Measurements from ENCODE around the gene PIM3.

Gene PIM3

DNA sequence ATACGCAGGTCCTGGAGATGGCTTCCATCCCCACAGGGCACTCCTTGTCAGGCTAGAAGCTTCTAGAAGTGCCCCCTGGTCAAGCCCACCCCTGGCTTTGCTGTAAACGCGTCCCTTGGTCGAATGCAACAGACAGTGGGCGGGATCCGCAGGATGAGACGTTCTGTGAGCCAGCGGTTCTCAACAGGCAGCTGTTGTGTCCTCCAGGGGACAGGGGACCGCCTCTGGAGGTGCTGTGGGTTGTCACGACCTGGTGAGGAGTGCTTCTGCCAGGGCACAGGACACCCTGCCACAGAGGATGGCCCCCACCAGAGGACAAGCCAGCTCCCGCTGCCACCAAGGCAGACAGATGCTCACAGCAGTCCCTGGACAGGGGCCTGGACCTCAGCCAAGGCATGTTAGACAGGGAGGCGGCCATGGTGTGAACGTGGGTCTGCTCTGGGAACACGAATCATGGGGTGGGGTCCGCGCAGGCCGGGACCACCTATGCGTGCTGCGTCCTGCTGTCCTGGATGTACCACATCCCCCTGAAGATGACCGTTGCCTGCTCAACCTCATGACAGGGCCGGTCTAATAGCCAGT lies 30.5 kb upstream of the PIM3 start:
- Histone ChIP-seq H3K9ac (ENCODE audit: low read length) (no peak overlapping the region), H3K4me3 (ENCODE audit: low read length) (no peak overlapping the region), H3K27me3 (ENCODE audit: control insufficient read depth, insufficient read depth, low read length) (peaks cover 7% of the 10 kb centered on the region), H3K36me3 (ENCODE audit: control insufficient read depth, insufficient read depth, low read length) (no peaks in the 10 kb centered on the region), H3K9me3 (ENCODE audit: control insufficient read depth, low read length) (no peaks in the 10 kb centered on the region), H3K4me1 (ENCODE audit: control insufficient read depth, insufficient read depth, low read length) (peaks cover 41% of the 10 kb centered on the region)

DNA sequence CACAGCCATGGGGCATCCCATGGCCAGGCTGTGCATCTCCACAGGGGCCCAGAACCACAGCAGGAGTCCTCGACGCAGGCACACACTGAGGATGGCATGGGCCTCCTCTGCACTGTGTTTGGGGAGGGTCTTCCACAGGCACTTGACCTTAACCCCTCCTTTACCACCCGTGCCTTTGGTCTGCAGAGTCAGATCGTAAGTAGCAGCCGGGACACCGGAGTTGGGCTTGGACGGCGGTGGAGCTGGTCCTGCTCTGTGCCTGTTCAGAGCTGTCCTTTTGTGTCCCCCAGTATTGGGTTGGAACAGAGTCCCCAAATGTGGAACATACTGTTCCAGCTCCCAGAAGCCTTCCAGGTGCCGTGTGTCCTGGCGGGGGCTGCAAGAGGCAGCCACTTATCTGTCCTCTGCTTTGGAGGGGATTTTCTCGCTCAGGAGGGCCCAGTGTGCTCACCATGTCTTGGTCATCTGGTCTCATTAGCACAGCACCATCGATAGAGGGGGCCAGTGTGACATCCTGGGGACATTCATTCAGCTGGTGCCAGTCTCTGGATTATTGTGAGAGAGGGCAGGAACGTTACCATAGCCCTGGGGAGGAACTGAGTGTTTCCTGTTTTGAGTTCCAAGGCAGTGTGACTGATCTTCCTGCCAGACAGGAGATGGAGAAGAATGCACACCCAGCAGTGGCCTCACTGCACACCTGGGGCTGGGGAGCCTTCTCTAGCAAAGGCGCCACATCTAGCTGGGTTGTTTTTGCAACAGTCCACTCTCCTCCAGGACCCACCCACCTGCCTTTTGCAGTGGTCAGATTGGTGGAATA lies 29.8 kb upstream of the PIM3 start:
- peaks cover 41% of the 10 kb centered on the region for H3K4me1 ChIP-seq (ENCODE audit: control insufficient read depth, insufficient read depth, low read length)
- no peak overlapping the region for H3K9ac ChIP-seq (ENCODE audit: low read length)
- no peaks in the 10 kb centered on the region for H3K36me3 ChIP-seq (ENCODE audit: control insufficient read depth, insufficient read depth, low read length)
- no peaks in the 10 kb centered on the region for H3K9me3 ChIP-seq (ENCODE audit: control insufficient read depth, low read length)
- peaks cover 7% of the 10 kb centered on the region for H3K27me3 ChIP-seq (ENCODE audit: control insufficient read depth, insufficient read depth, low read length)
- no peak overlapping the region for H3K4me3 ChIP-seq (ENCODE audit: low read length)

DNA sequence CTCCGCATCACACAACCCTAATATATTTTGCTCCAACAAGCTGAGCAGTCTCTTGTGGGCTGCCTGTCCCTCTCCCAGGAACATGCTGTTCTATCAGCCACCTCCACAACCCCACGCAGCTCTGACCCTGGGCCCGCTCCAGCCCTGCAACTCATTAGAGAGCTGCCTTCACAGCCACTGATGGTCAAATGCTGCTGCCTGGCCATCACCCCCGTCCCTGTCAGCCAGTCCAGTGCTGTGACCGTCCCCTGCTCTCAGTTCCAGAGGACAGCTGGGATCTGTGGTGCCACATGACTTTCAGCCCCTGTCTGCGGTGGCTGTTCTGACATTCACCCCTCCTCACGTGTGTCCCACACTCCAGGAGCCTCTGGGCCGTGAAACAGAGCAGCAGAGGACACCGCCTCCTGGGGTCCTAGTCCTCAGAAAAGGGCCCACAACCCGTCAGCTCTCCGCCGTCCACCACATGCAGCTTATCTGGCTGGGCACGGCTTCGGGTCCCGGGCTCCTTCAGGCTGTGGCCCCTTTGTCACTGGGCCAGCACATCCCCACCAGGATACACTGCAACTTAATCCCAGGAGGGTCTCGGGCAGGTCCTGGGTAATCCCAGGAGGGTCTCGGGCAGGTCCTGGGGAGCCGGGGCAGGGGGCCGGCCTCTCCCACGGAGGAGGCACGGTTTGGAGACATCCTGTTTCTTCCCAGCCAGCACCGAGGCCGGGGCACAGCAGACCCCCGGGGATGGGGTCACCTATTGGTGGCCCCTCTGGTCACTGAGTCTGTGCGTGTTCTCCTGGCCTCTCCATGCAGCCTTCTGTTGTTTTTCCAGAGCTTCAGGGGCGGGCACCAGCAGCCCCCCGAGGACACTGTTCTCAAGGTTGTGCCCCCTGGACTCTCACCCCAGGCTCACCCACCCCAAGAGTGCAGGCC lies 27.1 kb upstream of the PIM3 start:
- H3K9ac ChIP-seq (ENCODE audit: low read length), result peak overlapping the region; percentile 70
- H3K27me3 ChIP-seq (ENCODE audit: control insufficient read depth, insufficient read depth, low read length), result peaks cover 7% of the 10 kb centered on the region
- H3K9me3 ChIP-seq (ENCODE audit: control insufficient read depth, low read length), result no peaks in the 10 kb centered on the region
- no peak overlapping the region for H3K4me3 ChIP-seq (ENCODE audit: low read length)
- no peaks in the 10 kb centered on the region for H3K36me3 ChIP-seq (ENCODE audit: control insufficient read depth, insufficient read depth, low read length)
- peaks cover 60% of the 10 kb centered on the region for H3K4me1 ChIP-seq (ENCODE audit: control insufficient read depth, insufficient read depth, low read length)

DNA sequence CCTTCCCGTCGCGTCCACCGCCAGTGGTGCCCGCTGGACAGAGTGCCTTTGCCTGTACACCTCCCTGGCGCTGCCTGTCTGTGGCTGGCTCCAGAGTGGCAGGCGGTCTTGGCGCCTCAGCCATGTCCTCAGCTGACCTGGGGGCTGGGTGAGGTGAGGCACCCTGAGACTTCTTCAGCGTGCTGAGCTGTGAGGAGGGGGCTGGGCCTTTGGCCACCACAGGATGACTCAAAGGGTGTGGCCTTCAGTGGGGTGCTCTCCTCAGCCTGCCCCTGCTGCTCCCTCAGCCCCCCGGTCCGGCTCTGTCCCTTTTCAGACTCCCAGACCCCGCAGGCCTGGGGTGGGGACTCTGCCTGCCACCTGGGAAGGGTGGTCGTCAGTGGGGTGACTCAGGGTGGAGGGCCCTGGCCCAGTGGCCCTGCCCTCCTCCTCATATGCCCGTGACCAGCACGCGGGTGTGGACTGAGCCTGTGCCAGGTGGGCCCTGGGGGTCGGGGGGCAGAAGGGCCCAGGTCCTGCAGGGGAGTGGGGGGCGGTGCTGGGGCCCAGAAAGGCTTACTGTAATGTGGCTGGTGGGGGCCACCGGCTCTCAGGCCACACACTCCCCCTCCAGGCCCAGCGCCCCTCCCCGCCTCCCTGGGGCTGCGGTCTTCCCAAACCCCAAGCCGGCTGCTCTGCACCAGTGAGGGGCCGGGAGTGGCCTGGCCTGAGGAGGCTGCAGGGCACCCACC lies 26.2 kb upstream of the PIM3 start:
- Histone ChIP-seq H3K9me3 (ENCODE audit: control insufficient read depth, low read length) (no peaks in the 10 kb centered on the region), H3K4me3 (ENCODE audit: low read length) (peak overlapping the region; percentile 19), H3K36me3 (ENCODE audit: control insufficient read depth, insufficient read depth, low read length) (no peaks in the 10 kb centered on the region), H3K27me3 (ENCODE audit: control insufficient read depth, insufficient read depth, low read length) (peaks cover 7% of the 10 kb centered on the region), H3K4me1 (ENCODE audit: control insufficient read depth, insufficient read depth, low read length) (peaks cover 64% of the 10 kb centered on the region), H3K9ac (ENCODE audit: low read length) (peak overlapping the region; percentile 70)

DNA sequence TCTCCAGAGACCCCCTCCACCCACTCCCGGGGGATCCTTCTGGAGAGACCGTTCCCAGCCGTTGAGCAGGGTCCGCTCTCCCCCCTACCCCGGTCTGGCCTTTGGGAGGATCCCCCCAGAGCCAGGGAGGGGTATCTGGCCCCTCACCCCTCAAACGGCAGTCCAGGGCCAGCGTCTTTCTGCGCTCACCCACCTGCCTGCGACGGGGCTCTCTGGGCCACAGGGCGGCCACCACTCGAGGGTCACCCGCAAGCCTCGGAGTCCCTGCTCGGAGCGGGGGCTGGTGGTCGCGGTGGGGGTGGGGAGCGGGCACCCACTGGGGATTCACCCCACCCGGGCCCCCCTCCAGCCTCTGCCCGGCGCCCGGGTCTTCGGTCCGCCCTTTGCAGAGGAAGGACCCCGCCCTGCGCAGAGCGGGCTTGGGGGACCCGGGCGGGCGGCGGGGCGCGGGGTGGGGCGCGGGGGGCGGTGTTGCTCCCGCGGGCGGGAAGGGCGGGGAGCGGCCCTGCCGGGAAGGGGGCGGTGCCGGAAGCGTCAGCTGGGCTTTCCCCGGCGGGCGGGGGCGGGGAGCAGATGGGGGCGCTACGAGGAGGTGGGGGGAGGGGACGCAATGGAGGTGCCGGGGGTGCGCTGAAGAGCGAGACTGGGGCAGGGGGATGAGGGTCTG lies 25.5 kb upstream of the PIM3 start:
- Histone ChIP-seq H3K4me1 (ENCODE audit: control insufficient read depth, insufficient read depth, low read length) (peaks cover 60% of the 10 kb centered on the region), H3K9me3 (ENCODE audit: control insufficient read depth, low read length) (no peaks in the 10 kb centered on the region), H3K27me3 (ENCODE audit: control insufficient read depth, insufficient read depth, low read length) (peaks cover 2% of the 10 kb centered on the region), H3K9ac (ENCODE audit: low read length) (peak overlapping the region; percentile 70), H3K4me3 (ENCODE audit: low read length) (peak overlapping the region; percentile 19), H3K36me3 (ENCODE audit: control insufficient read depth, insufficient read depth, low read length) (no peaks in the 10 kb centered on the region)

DNA sequence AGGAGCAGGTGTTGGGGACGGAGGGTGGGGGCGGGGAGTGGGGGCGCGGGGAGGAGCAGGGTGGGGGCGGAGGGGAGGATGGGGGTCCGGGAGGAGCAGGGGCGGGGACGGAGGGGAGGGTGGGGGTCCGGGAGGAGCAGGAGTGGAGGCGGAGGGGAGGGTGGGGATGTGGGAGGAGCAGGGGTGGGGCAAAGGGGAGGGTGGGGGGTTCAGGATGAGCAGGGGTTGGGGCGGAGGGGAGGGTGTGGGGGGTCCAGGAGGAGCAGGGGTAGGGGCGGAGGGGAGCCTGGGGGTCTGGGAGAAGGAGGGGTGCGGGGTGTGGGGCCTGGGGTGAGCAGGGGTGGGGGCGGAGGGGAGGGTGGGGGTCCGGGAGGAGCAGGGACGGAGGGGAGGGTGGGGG lies 25.0 kb upstream of the PIM3 start:
- Histone ChIP-seq H3K9me3 (ENCODE audit: control insufficient read depth, low read length) (no peaks in the 10 kb centered on the region), H3K4me1 (ENCODE audit: control insufficient read depth, insufficient read depth, low read length) (peaks cover 54% of the 10 kb centered on the region), H3K36me3 (ENCODE audit: control insufficient read depth, insufficient read depth, low read length) (no peaks in the 10 kb centered on the region), H3K4me3 (ENCODE audit: low read length) (no peak overlapping the region), H3K27me3 (ENCODE audit: control insufficient read depth, insufficient read depth, low read length) (no peaks in the 10 kb centered on the region), H3K9ac (ENCODE audit: low read length) (no peak overlapping the region)

DNA sequence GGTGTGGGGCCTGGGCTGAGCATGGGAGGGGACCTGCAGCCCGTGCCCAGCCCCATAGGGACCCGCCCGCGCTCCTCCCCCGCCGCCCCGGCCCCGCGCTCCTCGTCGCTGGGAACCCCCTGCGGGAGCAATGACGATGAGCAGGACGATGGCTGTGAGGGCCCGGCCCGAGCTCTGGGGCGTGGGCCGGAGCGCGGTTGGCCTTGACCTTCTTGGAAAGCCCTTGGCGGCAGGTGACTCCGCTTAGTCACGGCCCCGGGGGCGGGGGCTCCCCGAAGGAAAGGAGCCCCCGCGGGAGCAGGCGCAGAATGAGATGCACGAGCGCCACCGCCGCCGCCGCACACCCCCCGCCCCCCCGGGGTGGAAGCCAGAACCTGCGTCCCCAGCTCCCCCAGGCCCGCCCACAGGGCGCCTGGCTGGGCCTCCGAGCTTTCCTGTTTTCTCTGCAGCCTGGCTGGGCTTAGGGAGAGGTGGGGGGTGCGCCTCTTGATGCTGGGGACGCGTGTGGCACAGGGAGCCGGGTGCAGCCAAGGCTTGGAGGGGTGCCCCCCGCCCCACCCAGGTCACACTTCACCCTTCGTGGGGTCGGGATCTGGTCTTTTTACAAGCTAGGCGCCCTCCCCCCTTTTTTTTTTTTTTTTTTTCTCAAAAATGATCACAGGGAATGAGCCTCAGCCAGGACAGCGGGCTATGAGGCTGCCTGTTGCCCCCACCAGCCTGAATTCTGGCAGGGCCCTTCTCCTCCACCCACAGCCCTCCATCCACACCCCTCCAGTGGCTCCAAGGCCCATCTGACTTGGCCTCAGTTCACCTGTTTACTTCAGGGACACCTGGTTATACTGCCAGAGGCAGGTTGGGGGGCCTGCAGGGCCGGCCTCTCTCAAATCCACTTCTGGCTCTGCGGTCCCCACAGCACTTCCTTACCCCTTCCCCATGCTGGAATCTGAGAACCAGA lies 24.3 kb upstream of the PIM3 start:
- H3K9ac ChIP-seq (ENCODE audit: low read length), result peak overlapping the region; percentile 65
- no peak overlapping the region for H3K4me3 ChIP-seq (ENCODE audit: low read length)
- no peaks in the 10 kb centered on the region for H3K9me3 ChIP-seq (ENCODE audit: control insufficient read depth, low read length)
- no peaks in the 10 kb centered on the region for H3K36me3 ChIP-seq (ENCODE audit: control insufficient read depth, insufficient read depth, low read length)
- peaks cover 47% of the 10 kb centered on the region for H3K4me1 ChIP-seq (ENCODE audit: control insufficient read depth, insufficient read depth, low read length)
- no peaks in the 10 kb centered on the region for H3K27me3 ChIP-seq (ENCODE audit: control insufficient read depth, insufficient read depth, low read length)

DNA sequence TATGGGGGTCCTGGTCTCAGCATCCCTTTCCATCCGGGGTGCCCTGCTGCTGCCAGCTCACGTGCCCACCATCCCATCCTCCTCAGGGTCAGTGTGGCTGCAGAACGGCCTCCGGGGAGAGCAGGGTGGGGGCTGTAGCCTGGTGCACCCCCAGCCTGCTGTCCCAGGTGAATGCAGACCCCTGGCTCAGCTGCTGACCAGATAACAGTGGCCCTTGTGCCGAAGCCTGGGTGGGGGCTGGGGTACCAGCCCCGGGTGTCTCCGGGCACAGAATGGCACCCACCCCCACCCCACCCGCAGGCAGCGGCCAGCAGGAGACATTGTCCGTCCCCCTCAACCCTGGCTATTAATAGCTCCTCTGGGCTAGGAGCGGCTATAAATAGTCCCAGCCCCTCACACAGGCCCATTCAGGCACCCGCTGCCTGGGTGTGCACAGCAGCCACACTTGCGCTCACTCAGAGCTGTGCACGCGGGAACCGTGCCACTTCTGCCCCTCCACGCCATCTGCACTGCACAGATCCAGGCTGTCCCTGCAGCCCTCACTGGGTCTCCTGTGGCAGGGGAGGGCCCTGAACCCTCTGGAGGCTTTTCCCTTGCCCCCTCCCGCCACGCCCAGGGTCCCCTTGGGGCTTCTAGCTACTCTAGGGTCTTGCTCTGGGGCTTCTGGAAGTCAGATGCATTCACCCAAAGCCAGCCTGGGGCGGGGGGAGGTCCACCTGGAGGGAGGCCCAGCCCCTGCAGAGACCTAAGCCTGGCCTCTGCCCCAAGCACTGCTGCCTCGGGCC lies 23.4 kb upstream of the PIM3 start:
- Histone ChIP-seq H3K9me3 (ENCODE audit: control insufficient read depth, low read length) (no peaks in the 10 kb centered on the region), H3K36me3 (ENCODE audit: control insufficient read depth, insufficient read depth, low read length) (no peaks in the 10 kb centered on the region), H3K9ac (ENCODE audit: low read length) (peak overlapping the region; percentile 65), H3K4me1 (ENCODE audit: control insufficient read depth, insufficient read depth, low read length) (peaks cover 43% of the 10 kb centered on the region), H3K27me3 (ENCODE audit: control insufficient read depth, insufficient read depth, low read length) (no peaks in the 10 kb centered on the region), H3K4me3 (ENCODE audit: low read length) (no peak overlapping the region)

DNA sequence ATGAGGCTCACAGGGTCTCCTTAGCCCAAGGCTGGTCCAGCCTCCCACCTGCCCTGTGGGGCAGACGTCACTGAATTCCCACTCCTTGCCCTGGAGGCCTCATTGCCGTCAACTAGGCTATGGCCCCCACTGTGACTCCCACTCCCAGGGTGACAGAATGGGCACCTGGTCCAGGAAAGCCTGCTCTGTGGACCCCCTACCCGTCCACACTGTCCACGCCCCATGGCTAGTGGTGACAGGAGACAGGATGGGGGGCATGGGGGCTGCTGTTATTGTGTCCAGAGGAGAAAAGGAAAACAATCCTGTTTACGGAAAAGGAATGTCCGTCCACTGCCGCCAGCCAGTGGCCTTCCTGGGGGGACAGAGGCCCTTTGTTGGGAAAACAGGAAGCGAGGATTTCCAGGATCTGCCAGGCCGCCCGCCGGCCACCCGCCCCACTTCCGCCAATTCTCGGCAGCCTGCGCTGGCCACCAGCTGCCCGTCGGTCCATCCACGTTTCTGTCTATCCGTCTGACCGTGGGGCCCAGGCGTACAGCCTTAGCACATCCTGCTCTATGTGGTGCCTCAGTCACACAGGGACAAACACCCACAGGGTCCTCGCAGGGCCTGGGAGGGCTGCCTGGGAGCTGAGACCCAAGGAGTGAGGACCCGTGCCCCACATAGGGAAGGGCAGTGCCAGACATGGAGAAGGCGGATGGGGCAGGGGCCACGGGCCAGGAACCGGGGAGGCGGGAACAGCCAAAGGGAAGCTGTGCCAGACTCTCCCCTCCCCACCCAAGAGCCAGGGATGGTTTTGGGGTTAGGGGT lies 22.6 kb upstream of the PIM3 start:
- H3K9ac ChIP-seq (ENCODE audit: low read length), result no peak overlapping the region
- peaks cover 51% of the 10 kb centered on the region for H3K4me1 ChIP-seq (ENCODE audit: control insufficient read depth, insufficient read depth, low read length)
- H3K9me3 ChIP-seq (ENCODE audit: control insufficient read depth, low read length), result no peaks in the 10 kb centered on the region
- no peaks in the 10 kb centered on the region for H3K36me3 ChIP-seq (ENCODE audit: control insufficient read depth, insufficient read depth, low read length)
- H3K27me3 ChIP-seq (ENCODE audit: control insufficient read depth, insufficient read depth, low read length), result no peaks in the 10 kb centered on the region
- no peak overlapping the region for H3K4me3 ChIP-seq (ENCODE audit: low read length)
